Measurements from ENCODE around the gene RAB5A. TPM values are rescaled to one million over a fixed set of nuclear protein-coding genes. Genes with fewer than 3 reads are reported as not detected.
"Not testable (repeated sequence)": the region's sequence is repeated elsewhere in the genome, so short reads cannot be mapped to it uniquely, and the experiment has no call there.

Gene RAB5A
- total RNA-seq, 1 donor: 150 TPM

- Histone ChIP-seq H3K27me3 (ENCODE audit: insufficient read depth, low read length) (no peaks in the 10 kb centered on the region), H3K4me1 (ENCODE audit: insufficient read depth, low read length) (no peaks in the 10 kb centered on the region), H3K9me3 (ENCODE audit: low read depth, low read length) (no peaks in the 10 kb centered on the region), H3K4me3 (ENCODE audit: low read length) (no peak overlapping the region)
Measured at GRCh38 chr3:19970327-19970726, 23.4 kb downstream of the RAB5A start.

GRCh38 chr3:19972054-19972453, 25.2 kb downstream of the RAB5A start:
- Histone ChIP-seq H3K27me3 (ENCODE audit: insufficient read depth, low read length) (no peaks in the 10 kb centered on the region), H3K4me3 (ENCODE audit: low read length) (no peak overlapping the region), H3K4me1 (ENCODE audit: insufficient read depth, low read length) (no peaks in the 10 kb centered on the region), H3K9me3 (ENCODE audit: low read depth, low read length) (no peaks in the 10 kb centered on the region)

- not testable (repeated sequence) for H3K4me1 ChIP-seq (ENCODE audit: insufficient read depth, low read length); H3K4me3 ChIP-seq (ENCODE audit: low read length); H3K9me3 ChIP-seq (ENCODE audit: low read depth, low read length); H3K27me3 ChIP-seq (ENCODE audit: insufficient read depth, low read length)
Measured at GRCh38 chr3:19988904-19989303, 42.0 kb downstream of the RAB5A start.

- H3K27me3 ChIP-seq (ENCODE audit: insufficient read depth, low read length): no peaks in the 10 kb centered on the region
- H3K4me1 ChIP-seq (ENCODE audit: insufficient read depth, low read length): no peaks in the 10 kb centered on the region
- no peaks in the 10 kb centered on the region for H3K9me3 ChIP-seq (ENCODE audit: low read depth, low read length)
- no peak overlapping the region for H3K4me3 ChIP-seq (ENCODE audit: low read length)
Measured at GRCh38 chr3:19994796-19995195, 47.9 kb downstream of the RAB5A start.

- Histone ChIP-seq H3K4me1 (ENCODE audit: insufficient read depth, low read length) (no peaks in the 10 kb centered on the region), H3K4me3 (ENCODE audit: low read length) (no peak overlapping the region), H3K27me3 (ENCODE audit: insufficient read depth, low read length) (no peaks in the 10 kb centered on the region), H3K9me3 (ENCODE audit: low read depth, low read length) (no peaks in the 10 kb centered on the region)
Measured at GRCh38 chr3:19997502-19997901, 50.6 kb downstream of the RAB5A start.

GRCh38 chr3:20001932-20002331, 55.0 kb downstream of the RAB5A start:
- H3K9me3 ChIP-seq (ENCODE audit: low read depth, low read length): no peaks in the 10 kb centered on the region
- H3K4me1 ChIP-seq (ENCODE audit: insufficient read depth, low read length): no peaks in the 10 kb centered on the region
- H3K4me3 ChIP-seq (ENCODE audit: low read length): no peak overlapping the region
- H3K27me3 ChIP-seq (ENCODE audit: insufficient read depth, low read length): no peaks in the 10 kb centered on the region

- Histone ChIP-seq H3K9me3 (ENCODE audit: low read depth, low read length) (no peaks in the 10 kb centered on the region), H3K4me3 (ENCODE audit: low read length) (no peak overlapping the region), H3K27me3 (ENCODE audit: insufficient read depth, low read length) (no peaks in the 10 kb centered on the region), H3K4me1 (ENCODE audit: insufficient read depth, low read length) (no peaks in the 10 kb centered on the region)
Measured at GRCh38 chr3:20007960-20008359, 61.1 kb downstream of the RAB5A start.

- Histone ChIP-seq H3K4me1 (ENCODE audit: insufficient read depth, low read length) (no peaks in the 10 kb centered on the region), H3K4me3 (ENCODE audit: low read length) (no peak overlapping the region), H3K27me3 (ENCODE audit: insufficient read depth, low read length) (no peaks in the 10 kb centered on the region), H3K9me3 (ENCODE audit: low read depth, low read length) (no peaks in the 10 kb centered on the region)
Measured at GRCh38 chr3:20008646-20009045, 61.7 kb downstream of the RAB5A start.

GRCh38 chr3:20012164-20012563, 65.3 kb downstream of the RAB5A start, which contains the start of gene PP2D1:
Gene PP2D1 (minus strand): TSS chr3:20012264. CDS start chr3:20012072, 192 bp downstream.
- no peaks in the 10 kb centered on the region for H3K27me3 ChIP-seq (ENCODE audit: insufficient read depth, low read length)
- no peaks in the 10 kb centered on the region for H3K9me3 ChIP-seq (ENCODE audit: low read depth, low read length)
- no peaks in the 10 kb centered on the region for H3K4me1 ChIP-seq (ENCODE audit: insufficient read depth, low read length)
- H3K4me3 ChIP-seq (ENCODE audit: low read length): no peak within 1 kb of the TSS

GRCh38 chr3:20013396-20013795, 66.5 kb downstream of the RAB5A start:
- H3K4me3 ChIP-seq (ENCODE audit: low read length): no peak overlapping the region
- no peaks in the 10 kb centered on the region for H3K9me3 ChIP-seq (ENCODE audit: low read depth, low read length)
- no peaks in the 10 kb centered on the region for H3K4me1 ChIP-seq (ENCODE audit: insufficient read depth, low read length)
- H3K27me3 ChIP-seq (ENCODE audit: insufficient read depth, low read length): no peaks in the 10 kb centered on the region

GRCh38 chr3:20015525-20015924, 68.6 kb downstream of the RAB5A start:
- Histone ChIP-seq H3K4me3 (ENCODE audit: low read length) (no peak overlapping the region), H3K4me1 (ENCODE audit: insufficient read depth, low read length) (no peaks in the 10 kb centered on the region), H3K9me3 (ENCODE audit: low read depth, low read length) (no peaks in the 10 kb centered on the region), H3K27me3 (ENCODE audit: insufficient read depth, low read length) (no peaks in the 10 kb centered on the region)

GRCh38 chr3:20016076-20016475, 69.2 kb downstream of the RAB5A start:
- not testable (repeated sequence) for H3K4me1 ChIP-seq (ENCODE audit: insufficient read depth, low read length); H3K9me3 ChIP-seq (ENCODE audit: low read depth, low read length); H3K4me3 ChIP-seq (ENCODE audit: low read length); H3K27me3 ChIP-seq (ENCODE audit: insufficient read depth, low read length)

GRCh38 chr3:20022954-20023622, 76.2 kb downstream of the RAB5A start:
- Histone ChIP-seq H3K4me1 (ENCODE audit: insufficient read depth, low read length) (peaks cover 8% of the 10 kb centered on the region), H3K4me3 (ENCODE audit: low read length) (no peak overlapping the region), H3K27me3 (ENCODE audit: insufficient read depth, low read length) (no peaks in the 10 kb centered on the region), H3K9me3 (ENCODE audit: low read depth, low read length) (no peaks in the 10 kb centered on the region)

GRCh38 chr3:20023623-20024405, 76.9 kb downstream of the RAB5A start:
- peaks cover 8% of the 10 kb centered on the region for H3K4me1 ChIP-seq (ENCODE audit: insufficient read depth, low read length)
- H3K27me3 ChIP-seq (ENCODE audit: insufficient read depth, low read length): no peaks in the 10 kb centered on the region
- no peak overlapping the region for H3K4me3 ChIP-seq (ENCODE audit: low read length)
- H3K9me3 ChIP-seq (ENCODE audit: low read depth, low read length): no peaks in the 10 kb centered on the region

- Histone ChIP-seq H3K4me1 (ENCODE audit: insufficient read depth, low read length) (peaks cover 8% of the 10 kb centered on the region), H3K4me3 (ENCODE audit: low read length) (no peak overlapping the region), H3K27me3 (ENCODE audit: insufficient read depth, low read length) (no peaks in the 10 kb centered on the region), H3K9me3 (ENCODE audit: low read depth, low read length) (no peaks in the 10 kb centered on the region)
Measured at GRCh38 chr3:20027136-20027535, 80.2 kb downstream of the RAB5A start.

- Histone ChIP-seq H3K27me3 (ENCODE audit: insufficient read depth, low read length) (no peaks in the 10 kb centered on the region), H3K9me3 (ENCODE audit: low read depth, low read length) (no peaks in the 10 kb centered on the region), H3K4me1 (ENCODE audit: insufficient read depth, low read length) (peaks cover 3% of the 10 kb centered on the region), H3K4me3 (ENCODE audit: low read length) (no peak overlapping the region)
Measured at GRCh38 chr3:20028905-20029331, 82.0 kb downstream of the RAB5A start.

All from mononuclear cell (primary cell).